SK-N-SH (cell line): ENCODE results near the gene FGF22. TPM values are rescaled to one million over a fixed set of nuclear protein-coding genes. Genes with fewer than 3 reads are reported as not detected.

Experiments
- CTCF ChIA-PET: fragments of 300-600, 350-600 bp; formaldehyde crosslinking; extraction: SDS; loops from one replicate; lab custom pipeline; 2021; lab: Yijun Ruan, JAX
- POLR2A ChIA-PET: fragments of 350-600 bp; sonication (Branson Sonifier 250); formaldehyde crosslinking; extraction: SDS; loops from one replicate; lab custom pipeline; 2020; ENCODE audit warnings: antibody characterized with exemption, inconsistent platforms; lab: Yijun Ruan, JAX
- DNase-seq: peaks from one replicate; pipeline ENCODE4 v3.0.0; 2012
- H2AFZ ChIP-seq: fragments of 200-600 bp; sonication (generic); 2 replicates; pipeline ENCODE4 v1.8.1; 2016; ENCODE audit warnings: antibody characterized with exemption, mild to moderate bottlenecking, low read depth
- H3F3A ChIP-seq: fragments of 200-600 bp; sonication (generic); replicated peaks from 2 replicates; pipeline ENCODE3; 2016; ENCODE audit warnings: antibody characterized with exemption, mild to moderate bottlenecking; ENCODE audit not compliant: insufficient read depth
- H3K27ac ChIP-seq, 2 experiments: fragments of 200-500 bp in 1 of 2; fragments of 200-600 bp in 1 of 2; sonication (Bioruptor generic) in 1 of 2; sonication (generic), shearing (Covaris generic) in 1 of 2; 2 replicates each; pipeline versions ENCODE4 v1.5.1 to v1.6.1; 2014 to 2016; ENCODE audit warnings: low read depth in 2 of 2, inconsistent platforms in 1 of 2, low read length in 1 of 2, mild to moderate bottlenecking in 1 of 2, mixed read lengths in 1 of 2
- H3K27me3 ChIP-seq: fragments of 200-600 bp; sonication (generic), shearing (Covaris generic); 2 replicates; pipeline ENCODE4 v1.6.1; 2016; ENCODE audit warnings: mixed run types; ENCODE audit not compliant: insufficient read depth
- H3K36me3 ChIP-seq, 2 experiments: fragments of 200-500 bp in 1 of 2; fragments of 200-600 bp in 1 of 2; sonication (Bioruptor generic) in 1 of 2; sonication (generic) in 1 of 2; replicated peaks in 1 of 2; 2 replicates each; pipeline versions ENCODE3 to v1.5.1; 2014 to 2016; ENCODE audit warnings: low read length in 1 of 2, mild to moderate bottlenecking in 1 of 2; ENCODE audit not compliant: insufficient read depth in 2 of 2, control insufficient read depth in 1 of 2
- H3K4me1 ChIP-seq, 2 experiments: fragments of 200-500 bp in 1 of 2; fragments of 200-600 bp in 1 of 2; sonication (Bioruptor generic) in 1 of 2; sonication (generic), shearing (Covaris generic) in 1 of 2; 2 replicates each; pipeline versions ENCODE4 v1.5.1 to v1.6.1; 2014 to 2016; ENCODE audit warnings: low read depth in 1 of 2, low read length in 1 of 2, mixed run types in 1 of 2; ENCODE audit not compliant: insufficient read depth in 2 of 2, control insufficient read depth in 1 of 2
- H3K4me2 ChIP-seq: fragments of 200-600 bp; sonication (generic), shearing (Covaris generic); 2 replicates; pipeline ENCODE4 v1.6.1; 2017; ENCODE audit warnings: mixed run types
- H3K4me3 ChIP-seq, 2 experiments: fragments of 200-500 bp in 1 of 2; fragments of 200-600 bp in 1 of 2; sonication (Bioruptor generic) in 1 of 2; sonication (generic), shearing (Covaris generic) in 1 of 2; 2 replicates each; pipeline versions ENCODE4 v1.5.1 to v1.8.1; 2014 to 2016; ENCODE audit warnings: low read depth in 2 of 2, inconsistent platforms in 1 of 2, low read length in 1 of 2, mild to moderate bottlenecking in 1 of 2, mixed read lengths in 1 of 2, moderate library complexity in 1 of 2
- H3K79me2 ChIP-seq: fragments of 200-600 bp; sonication (generic); 2 replicates; pipeline ENCODE4 v1.8.1; 2017; ENCODE audit warnings: mild to moderate bottlenecking; ENCODE audit not compliant: insufficient read depth
- H3K9ac ChIP-seq: fragments of 200-600 bp; sonication (generic); 2 replicates; pipeline ENCODE4 v1.6.1; 2017; ENCODE audit warnings: mixed run types
- H3K9me2 ChIP-seq: fragments of 200-600 bp; sonication (generic); 2 replicates; pipeline ENCODE4 v1.6.1; 2017; ENCODE audit warnings: mixed run types
- H3K9me3 ChIP-seq: fragments of 200-600 bp; sonication (generic); 2 replicates; pipeline ENCODE4 v1.6.1; 2017; ENCODE audit warnings: mixed run types, mild to moderate bottlenecking, moderate library complexity
- H4K20me1 ChIP-seq: fragments of 200-600 bp; sonication (generic); 2 replicates; pipeline ENCODE4 v1.6.1; 2017; ENCODE audit warnings: mild to moderate bottlenecking, mixed run types; ENCODE audit not compliant: insufficient read depth
- EZH2phosphoT487 ChIP-seq: fragments of 200-600 bp; sonication (generic); IDR thresholded peaks from 2 replicates; pipeline ENCODE4 v1.6.1; 2017; ENCODE audit warnings: low read depth, mixed run types, mild to moderate bottlenecking, antibody characterized with exemption, moderate library complexity, borderline replicate concordance
- FOSL2 ChIP-seq: IDR thresholded peaks from 2 replicates; pipeline ENCODE4 v1.4.0; 2012; ENCODE audit warnings: low read depth, mild to moderate bottlenecking, moderate library complexity, borderline replicate concordance
- FOXJ3 ChIP-seq: sonication (generic); formaldehyde crosslinking; IDR thresholded peaks from 2 replicates; pipeline ENCODE4 v1.5.1; 2020; ENCODE audit warnings: mild to moderate bottlenecking, missing genetic modification reagents
- FOXM1 ChIP-seq: IDR thresholded peaks from 2 replicates; pipeline ENCODE4 v1.4.0; 2012; ENCODE audit warnings: low read depth, mild to moderate bottlenecking
- GABPA ChIP-seq: IDR thresholded peaks from 2 replicates; pipeline ENCODE4 v1.4.0; 2012; ENCODE audit warnings: low read depth, mild to moderate bottlenecking
- JUND ChIP-seq: IDR thresholded peaks from 2 replicates; pipeline ENCODE4 v1.4.0; 2012
- RCOR1 ChIP-seq: fragments of 150-350 bp; IDR thresholded peaks from 2 replicates; pipeline ENCODE4 v1.6.1; 2017; ENCODE audit warnings: antibody characterized with exemption, low read length
- RFX5 ChIP-seq: IDR thresholded peaks from 2 replicates; pipeline ENCODE4 v1.6.1; 2012; ENCODE audit warnings: mild to moderate bottlenecking, improper control_type of control experiment, low read length
- SMC3 ChIP-seq: IDR thresholded peaks from 2 replicates; pipeline ENCODE4 v1.6.1; 2012; ENCODE audit warnings: low read depth, low read length, improper control_type of control experiment
- TEAD4 ChIP-seq: IDR thresholded peaks from 2 replicates; pipeline ENCODE4 v1.4.0; 2012; ENCODE audit warnings: mild to moderate bottlenecking, borderline replicate concordance; ENCODE audit not compliant: insufficient read depth
- USF1 ChIP-seq: IDR thresholded peaks from 2 replicates; pipeline ENCODE4 v1.4.0; 2012; ENCODE audit warnings: low read depth, borderline replicate concordance
- YY1 ChIP-seq: IDR thresholded peaks from 2 replicates; pipeline ENCODE4 v1.4.0; 2012; ENCODE audit warnings: low read depth, mild to moderate bottlenecking
- WGBS: methylation state at CpG from one replicate; pipeline ENCODE4 v1.1.6; 2017; ENCODE audit warnings: low lambda C conversion rate; 5-methylcytosine and 5-hydroxymethylcytosine counted together
- polyA plus RNA-seq, 3 experiments: library from polyadenylated mRNA; depleted of rRNA; stranded (reverse); fragments of >200 nt; gene quantifications; 2 replicates each; pipeline ENCODE4 v1.2.3, GENCODE V29; 2012
- TF ChIP-seq, protein P1 (sequence below): fragments of 150-350 bp; IDR thresholded peaks from 2 replicates; pipeline ENCODE4 v1.6.1; 2016; ENCODE audit warnings: mild to moderate bottlenecking, low read depth, low read length
- TF ChIP-seq, protein P2 (sequence below): IDR thresholded peaks from 2 replicates; pipeline ENCODE4 v1.6.1; 2012; ENCODE audit warnings: mild to moderate bottlenecking, low read depth, low read length, moderate library complexity

FGF22 gene
- polyA plus RNA-seq, 1 of the 3 experiments (the other 2 are of a cell fraction) = 0.62 TPM

- H3K27me3 ChIP-seq = no peaks in the 10 kb centered on the region
- H3K4me3 ChIP-seq = no peak overlapping the region
- H3K4me2 ChIP-seq = no peak overlapping the region
- no peak overlapping the region for H2AFZ ChIP-seq
- no peaks in the 10 kb centered on the region for H3K9me2 ChIP-seq
- no peak for DNase-seq
- no peaks in the 10 kb centered on the region for H3K9me3 ChIP-seq
- TF ChIP-seq FOXM1 (no peak), YY1 (no peak), RCOR1 (no peak), FOSL2 (no peak), GABPA (no peak), SMC3 (no peak), USF1 (no peak), JUND (no peak), EZH2phosphoT487 (no peak), TEAD4 (no peak), RFX5 (no peak), FOXJ3 (CRISPR knock-in tag) (no peak)
- TF ChIP-seq, protein P1, sequence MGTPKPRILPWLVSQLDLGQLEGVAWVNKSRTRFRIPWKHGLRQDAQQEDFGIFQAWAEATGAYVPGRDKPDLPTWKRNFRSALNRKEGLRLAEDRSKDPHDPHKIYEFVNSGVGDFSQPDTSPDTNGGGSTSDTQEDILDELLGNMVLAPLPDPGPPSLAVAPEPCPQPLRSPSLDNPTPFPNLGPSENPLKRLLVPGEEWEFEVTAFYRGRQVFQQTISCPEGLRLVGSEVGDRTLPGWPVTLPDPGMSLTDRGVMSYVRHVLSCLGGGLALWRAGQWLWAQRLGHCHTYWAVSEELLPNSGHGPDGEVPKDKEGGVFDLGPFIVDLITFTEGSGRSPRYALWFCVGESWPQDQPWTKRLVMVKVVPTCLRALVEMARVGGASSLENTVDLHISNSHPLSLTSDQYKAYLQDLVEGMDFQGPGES = no peak
- TF ChIP-seq, protein P2, sequence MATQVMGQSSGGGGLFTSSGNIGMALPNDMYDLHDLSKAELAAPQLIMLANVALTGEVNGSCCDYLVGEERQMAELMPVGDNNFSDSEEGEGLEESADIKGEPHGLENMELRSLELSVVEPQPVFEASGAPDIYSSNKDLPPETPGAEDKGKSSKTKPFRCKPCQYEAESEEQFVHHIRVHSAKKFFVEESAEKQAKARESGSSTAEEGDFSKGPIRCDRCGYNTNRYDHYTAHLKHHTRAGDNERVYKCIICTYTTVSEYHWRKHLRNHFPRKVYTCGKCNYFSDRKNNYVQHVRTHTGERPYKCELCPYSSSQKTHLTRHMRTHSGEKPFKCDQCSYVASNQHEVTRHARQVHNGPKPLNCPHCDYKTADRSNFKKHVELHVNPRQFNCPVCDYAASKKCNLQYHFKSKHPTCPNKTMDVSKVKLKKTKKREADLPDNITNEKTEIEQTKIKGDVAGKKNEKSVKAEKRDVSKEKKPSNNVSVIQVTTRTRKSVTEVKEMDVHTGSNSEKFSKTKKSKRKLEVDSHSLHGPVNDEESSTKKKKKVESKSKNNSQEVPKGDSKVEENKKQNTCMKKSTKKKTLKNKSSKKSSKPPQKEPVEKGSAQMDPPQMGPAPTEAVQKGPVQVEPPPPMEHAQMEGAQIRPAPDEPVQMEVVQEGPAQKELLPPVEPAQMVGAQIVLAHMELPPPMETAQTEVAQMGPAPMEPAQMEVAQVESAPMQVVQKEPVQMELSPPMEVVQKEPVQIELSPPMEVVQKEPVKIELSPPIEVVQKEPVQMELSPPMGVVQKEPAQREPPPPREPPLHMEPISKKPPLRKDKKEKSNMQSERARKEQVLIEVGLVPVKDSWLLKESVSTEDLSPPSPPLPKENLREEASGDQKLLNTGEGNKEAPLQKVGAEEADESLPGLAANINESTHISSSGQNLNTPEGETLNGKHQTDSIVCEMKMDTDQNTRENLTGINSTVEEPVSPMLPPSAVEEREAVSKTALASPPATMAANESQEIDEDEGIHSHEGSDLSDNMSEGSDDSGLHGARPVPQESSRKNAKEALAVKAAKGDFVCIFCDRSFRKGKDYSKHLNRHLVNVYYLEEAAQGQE = no peak
- no peaks in the 10 kb centered on the region for H3F3A ChIP-seq
- POLR2A ChIA-PET = no interaction called here
- no peak overlapping the region for H3K9ac ChIP-seq
- no peaks in the 10 kb centered on the region for H3K4me1 ChIP-seq
- 91% methylated on average over 36 of the region's 62 CpGs for WGBS
- H3K79me2 ChIP-seq = peaks cover 2% of the 10 kb centered on the region; the same call in 1 of the 2 replicates
- no peak overlapping the region for H3K27ac ChIP-seq
- peaks cover 0 to 45% of the 10 kb centered on the region in 2 experiments for H3K36me3 ChIP-seq
- CTCF ChIA-PET = no interaction called here
- H4K20me1 ChIP-seq = no peaks in the 10 kb centered on the region
Observed at GRCh38 chr19:645912-646778, 6.5 kb downstream of the FGF22 start.
